ENCODE data around the gene SMOC2.

The SMOC2 gene

GRCh38 chr6:168410554-168411011, 30.4 kb upstream of the SMOC2 start:
- Mint-ChIP-seq H3K9me3 (no peaks in the 10 kb centered on the region), H3K27ac (ENCODE audit: low read depth) (no peak overlapping the region), H3K36me3 (ENCODE audit: insufficient read depth) (peaks cover 2% of the 10 kb centered on the region), H3K4me1 (no peaks in the 10 kb centered on the region), H3K27me3 (peaks cover 10% of the 10 kb centered on the region), H3K4me3 (no peak overlapping the region)
- ATAC-seq (replicated peaks; ENCODE audit: extremely low read depth, poor library complexity, severe bottlenecking) (no peak), DNase-seq (ENCODE audit: low spot score in 2 of 2) (no peak)

DNA sequence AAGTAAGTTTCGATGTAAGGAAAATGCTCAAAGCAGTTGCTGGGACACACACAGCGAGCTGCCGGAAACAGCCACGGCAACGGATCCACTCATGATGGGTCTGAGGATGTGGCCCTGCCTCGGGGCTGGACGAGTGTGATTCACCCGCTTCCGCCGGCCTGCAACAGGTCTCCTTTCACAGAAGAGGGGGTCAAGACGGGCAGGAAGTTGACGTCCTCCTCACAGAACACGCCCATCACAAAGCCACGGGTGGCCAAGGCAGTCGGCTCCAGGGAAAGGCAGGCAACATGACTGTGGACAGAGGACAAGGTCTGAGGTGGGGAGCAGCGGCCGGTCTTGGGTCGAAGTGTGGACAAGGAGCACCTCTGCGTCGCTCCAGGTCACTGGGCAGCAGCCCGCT, 29.9 kb upstream of the SMOC2 start:
- H3K4me1 Mint-ChIP-seq = no peaks in the 10 kb centered on the region
- H3K4me3 Mint-ChIP-seq = no peak overlapping the region
- H3K27ac Mint-ChIP-seq (ENCODE audit: low read depth) = no peak overlapping the region
- peaks cover 10% of the 10 kb centered on the region for H3K27me3 Mint-ChIP-seq
- ATAC-seq (replicated peaks; ENCODE audit: extremely low read depth, poor library complexity, severe bottlenecking) (no peak), DNase-seq (ENCODE audit: low spot score in 2 of 2) (no peak)
- H3K9me3 Mint-ChIP-seq = no peaks in the 10 kb centered on the region
- H3K36me3 Mint-ChIP-seq (ENCODE audit: insufficient read depth) = peaks cover 2% of the 10 kb centered on the region

GRCh38 chr6:168411793-168412192, 29.2 kb upstream of the SMOC2 start:
- Mint-ChIP-seq H3K27me3 (peaks cover 10% of the 10 kb centered on the region), H3K9me3 (no peaks in the 10 kb centered on the region), H3K4me1 (no peaks in the 10 kb centered on the region), H3K36me3 (ENCODE audit: insufficient read depth) (peaks cover 2% of the 10 kb centered on the region), H3K4me3 (no peak overlapping the region), H3K27ac (ENCODE audit: low read depth) (no peak overlapping the region)
- no peak for ATAC-seq (replicated peaks; ENCODE audit: extremely low read depth, poor library complexity, severe bottlenecking)
- DNase-seq (ENCODE audit: low spot score in 2 of 2) = no peak

- Mint-ChIP-seq H3K4me1 (no peaks in the 10 kb centered on the region), H3K27me3 (peaks cover 10% of the 10 kb centered on the region), H3K27ac (ENCODE audit: low read depth) (no peak overlapping the region), H3K36me3 (ENCODE audit: insufficient read depth) (peaks cover 2% of the 10 kb centered on the region), H3K9me3 (no peaks in the 10 kb centered on the region), H3K4me3 (no peak overlapping the region)
- DNase-seq (ENCODE audit: low spot score in 2 of 2) (no peak), ATAC-seq (replicated peaks; ENCODE audit: extremely low read depth, poor library complexity, severe bottlenecking) (no peak)
Observed at GRCh38 chr6:168412456-168412855, 28.5 kb upstream of the SMOC2 start.

GRCh38 chr6:168413018-168413720, 27.8 kb upstream of the SMOC2 start:
- no peaks in the 10 kb centered on the region for H3K9me3 Mint-ChIP-seq
- H3K36me3 Mint-ChIP-seq (ENCODE audit: insufficient read depth) = peaks cover 2% of the 10 kb centered on the region
- ATAC-seq (replicated peaks; ENCODE audit: extremely low read depth, poor library complexity, severe bottlenecking) (no peak), DNase-seq (ENCODE audit: low spot score in 2 of 2) (no peak)
- H3K27ac Mint-ChIP-seq (ENCODE audit: low read depth) = no peak overlapping the region
- H3K27me3 Mint-ChIP-seq = peaks cover 3% of the 10 kb centered on the region
- no peak overlapping the region for H3K4me3 Mint-ChIP-seq
- no peaks in the 10 kb centered on the region for H3K4me1 Mint-ChIP-seq

- DNase-seq (ENCODE audit: low spot score in 2 of 2) (no peak), ATAC-seq (replicated peaks; ENCODE audit: extremely low read depth, poor library complexity, severe bottlenecking) (no peak)
- Mint-ChIP-seq H3K4me3 (no peak overlapping the region), H3K27me3 (no peaks in the 10 kb centered on the region), H3K9me3 (no peaks in the 10 kb centered on the region), H3K4me1 (no peaks in the 10 kb centered on the region), H3K27ac (ENCODE audit: low read depth) (no peak overlapping the region), H3K36me3 (ENCODE audit: insufficient read depth) (peaks cover 2% of the 10 kb centered on the region)
Observed at GRCh38 chr6:168413856-168414255, 27.1 kb upstream of the SMOC2 start.

DNA sequence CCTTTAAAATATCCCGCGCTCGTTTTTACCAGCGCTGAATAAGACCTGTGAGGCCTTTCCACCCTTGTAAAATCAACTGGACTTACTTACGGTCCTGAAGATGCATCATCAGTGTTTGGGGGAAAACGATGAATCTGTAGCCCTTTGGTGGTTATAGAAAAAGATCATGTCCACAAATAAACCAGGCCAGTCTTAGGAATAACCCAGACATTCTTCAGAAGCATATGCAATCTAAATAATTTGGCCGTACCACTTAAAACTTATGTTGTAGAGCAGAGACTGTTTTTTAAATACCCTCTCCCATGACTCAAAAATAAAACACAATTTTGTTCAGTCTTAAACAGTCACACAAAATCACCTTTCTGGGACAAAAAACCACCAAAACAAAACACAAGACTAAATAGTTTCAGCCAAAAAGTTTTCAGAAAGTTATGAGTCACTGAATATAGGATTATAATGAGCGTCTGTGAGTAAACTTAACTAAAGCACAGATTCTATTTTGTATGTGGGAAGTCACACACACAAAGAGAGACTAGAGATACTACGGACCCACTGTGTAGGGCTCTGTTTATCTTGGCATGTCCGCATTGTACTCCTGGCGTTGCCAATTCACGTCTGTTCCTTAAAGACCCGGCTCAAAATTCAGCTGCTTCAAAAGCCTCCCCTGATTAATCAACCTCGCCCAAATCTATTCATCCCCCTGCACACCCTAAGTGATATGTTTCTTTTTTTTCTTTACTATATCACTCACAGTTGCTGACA, 26.5 kb upstream of the SMOC2 start:
- Mint-ChIP-seq H3K4me1 (no peaks in the 10 kb centered on the region), H3K27me3 (no peaks in the 10 kb centered on the region), H3K4me3 (no peak overlapping the region), H3K27ac (ENCODE audit: low read depth) (no peak overlapping the region), H3K36me3 (ENCODE audit: insufficient read depth) (peaks cover 2% of the 10 kb centered on the region), H3K9me3 (no peaks in the 10 kb centered on the region)
- no peak for DNase-seq (ENCODE audit: low spot score in 2 of 2)
- ATAC-seq (replicated peaks; ENCODE audit: extremely low read depth, poor library complexity, severe bottlenecking) = no peak

DNA sequence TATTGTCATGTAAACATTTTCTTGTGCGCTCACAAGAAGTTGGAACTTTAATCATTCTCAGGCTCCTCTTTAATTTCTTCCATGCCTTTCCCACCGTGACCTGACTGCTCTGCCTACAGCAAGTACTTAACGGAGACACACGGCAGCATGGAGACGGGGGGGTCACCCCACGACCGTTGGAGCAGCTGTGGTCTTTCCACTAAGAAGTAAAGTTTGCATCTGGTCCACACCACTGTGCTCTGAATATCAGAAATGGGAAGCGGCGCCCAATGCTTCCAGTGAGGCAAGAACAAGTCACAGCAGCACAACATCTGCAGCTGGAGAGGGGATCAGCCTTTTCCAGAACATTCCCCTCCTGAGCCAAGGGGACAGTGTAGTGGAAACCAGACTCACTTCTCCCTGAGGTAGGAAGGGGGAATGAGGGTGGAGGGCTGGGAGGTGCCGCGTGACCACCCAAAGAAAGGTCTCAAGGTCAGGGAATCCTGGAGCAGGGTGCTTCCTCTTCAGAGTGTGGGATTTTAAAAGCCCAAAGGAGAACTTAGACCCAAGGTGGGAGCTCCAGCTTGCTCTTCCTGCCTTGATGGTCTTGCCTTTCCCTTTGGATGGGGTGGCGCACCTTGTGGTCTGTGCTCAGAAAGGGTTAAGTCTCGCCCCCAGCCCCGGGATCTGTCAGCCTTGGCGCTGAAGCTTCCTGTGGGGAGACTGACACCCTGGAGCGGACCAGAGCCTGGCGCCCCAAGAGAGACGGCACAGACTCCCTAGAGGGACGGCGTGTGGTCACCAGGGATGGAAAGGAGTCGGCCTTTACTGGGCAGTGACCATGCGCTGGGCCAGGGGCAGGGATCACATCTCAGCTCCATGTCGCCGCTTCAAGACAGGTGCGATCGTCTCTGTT, 25.6 kb upstream of the SMOC2 start:
- no peak for DNase-seq (ENCODE audit: low spot score in 2 of 2)
- Mint-ChIP-seq H3K4me3 (no peak overlapping the region), H3K36me3 (ENCODE audit: insufficient read depth) (peaks cover 2% of the 10 kb centered on the region), H3K27ac (ENCODE audit: low read depth) (no peak overlapping the region), H3K9me3 (no peaks in the 10 kb centered on the region), H3K27me3 (no peaks in the 10 kb centered on the region), H3K4me1 (no peaks in the 10 kb centered on the region)
- no peak for ATAC-seq (replicated peaks; ENCODE audit: extremely low read depth, poor library complexity, severe bottlenecking)

DNA sequence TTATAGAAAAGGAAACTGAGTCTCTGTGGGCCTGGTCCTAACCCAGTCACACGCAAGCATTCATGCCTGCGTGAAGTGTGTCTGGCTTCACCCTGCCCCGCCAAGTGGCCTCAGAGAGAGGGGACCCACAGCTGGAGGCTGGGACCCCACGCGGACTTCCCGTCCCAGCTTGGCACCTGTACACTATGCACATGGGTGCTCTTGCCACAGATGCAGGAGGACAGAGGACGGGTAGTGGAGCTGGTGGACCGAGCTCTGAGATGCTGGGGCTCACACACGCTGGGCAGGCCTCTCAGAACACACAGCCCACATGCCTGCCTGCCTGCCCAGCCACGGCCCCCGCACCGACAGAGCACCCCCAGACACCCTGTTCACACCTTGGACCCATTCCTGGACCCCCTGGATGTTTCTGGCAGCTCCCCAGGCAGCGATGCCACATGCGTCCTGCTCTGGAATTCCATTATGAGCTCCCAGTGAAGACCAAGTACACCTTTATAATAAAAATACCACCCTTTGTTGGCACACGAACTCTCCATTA, 24.9 kb upstream of the SMOC2 start:
- Mint-ChIP-seq H3K9me3 (no peaks in the 10 kb centered on the region), H3K36me3 (ENCODE audit: insufficient read depth) (peaks cover 2% of the 10 kb centered on the region), H3K27ac (ENCODE audit: low read depth) (no peak overlapping the region), H3K4me3 (no peak overlapping the region), H3K4me1 (no peaks in the 10 kb centered on the region), H3K27me3 (no peaks in the 10 kb centered on the region)
- DNase-seq (ENCODE audit: low spot score in 2 of 2) (no peak), ATAC-seq (replicated peaks; ENCODE audit: extremely low read depth, poor library complexity, severe bottlenecking) (no peak)

DNA sequence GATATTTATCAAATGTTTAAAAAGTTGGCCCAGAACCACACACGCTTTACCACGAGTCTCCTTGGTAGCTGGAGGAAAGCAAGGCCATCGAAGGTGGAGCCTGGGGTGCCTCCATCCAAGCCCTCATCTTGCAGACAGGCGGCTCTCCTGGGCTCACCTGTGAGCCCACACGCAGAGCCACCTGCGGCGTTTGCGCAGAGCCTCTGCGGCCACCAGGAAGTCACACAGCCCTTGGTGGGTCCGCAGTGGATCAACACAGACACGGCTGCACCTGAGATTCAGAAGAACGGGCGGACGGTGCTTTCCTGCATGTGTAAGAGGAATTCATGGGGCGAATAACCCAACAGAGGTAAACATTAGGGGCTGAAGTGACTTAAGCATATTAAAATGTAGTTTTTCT, 24.5 kb upstream of the SMOC2 start:
- H3K9me3 Mint-ChIP-seq = no peaks in the 10 kb centered on the region
- no peak overlapping the region for H3K27ac Mint-ChIP-seq (ENCODE audit: low read depth)
- no peaks in the 10 kb centered on the region for H3K27me3 Mint-ChIP-seq
- DNase-seq (ENCODE audit: low spot score in 2 of 2) = no peak
- no peak for ATAC-seq (replicated peaks; ENCODE audit: extremely low read depth, poor library complexity, severe bottlenecking)
- H3K4me3 Mint-ChIP-seq = no peak overlapping the region
- peaks cover 2% of the 10 kb centered on the region for H3K36me3 Mint-ChIP-seq (ENCODE audit: insufficient read depth)
- H3K4me1 Mint-ChIP-seq = no peaks in the 10 kb centered on the region

DNA sequence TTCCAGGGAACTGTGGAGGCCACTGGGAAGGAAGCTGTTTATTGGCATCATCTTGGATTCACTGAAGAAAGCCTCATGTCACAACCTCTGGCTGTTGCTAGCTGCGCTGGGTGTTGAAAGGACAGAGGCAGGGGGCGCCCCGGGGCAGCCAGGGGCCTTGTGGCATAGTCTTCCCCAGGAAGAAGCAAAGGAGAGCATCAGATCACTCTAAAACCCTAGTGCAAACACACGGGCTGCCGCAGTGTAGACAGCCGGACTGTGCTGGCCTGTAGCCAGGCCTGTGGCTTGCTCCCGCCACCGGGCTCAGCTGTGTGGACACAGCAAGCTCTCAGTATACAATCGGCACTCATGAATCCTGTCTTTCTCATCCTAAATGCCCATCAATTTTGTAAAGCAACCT, 23.8 kb upstream of the SMOC2 start:
- ATAC-seq (replicated peaks; ENCODE audit: extremely low read depth, poor library complexity, severe bottlenecking) = no peak
- H3K27me3 Mint-ChIP-seq = no peaks in the 10 kb centered on the region
- no peak overlapping the region for H3K27ac Mint-ChIP-seq (ENCODE audit: low read depth)
- H3K9me3 Mint-ChIP-seq = no peaks in the 10 kb centered on the region
- no peak overlapping the region for H3K4me3 Mint-ChIP-seq
- DNase-seq (ENCODE audit: low spot score in 2 of 2) = no peak
- peaks cover 2% of the 10 kb centered on the region for H3K36me3 Mint-ChIP-seq (ENCODE audit: insufficient read depth)
- no peaks in the 10 kb centered on the region for H3K4me1 Mint-ChIP-seq

DNA sequence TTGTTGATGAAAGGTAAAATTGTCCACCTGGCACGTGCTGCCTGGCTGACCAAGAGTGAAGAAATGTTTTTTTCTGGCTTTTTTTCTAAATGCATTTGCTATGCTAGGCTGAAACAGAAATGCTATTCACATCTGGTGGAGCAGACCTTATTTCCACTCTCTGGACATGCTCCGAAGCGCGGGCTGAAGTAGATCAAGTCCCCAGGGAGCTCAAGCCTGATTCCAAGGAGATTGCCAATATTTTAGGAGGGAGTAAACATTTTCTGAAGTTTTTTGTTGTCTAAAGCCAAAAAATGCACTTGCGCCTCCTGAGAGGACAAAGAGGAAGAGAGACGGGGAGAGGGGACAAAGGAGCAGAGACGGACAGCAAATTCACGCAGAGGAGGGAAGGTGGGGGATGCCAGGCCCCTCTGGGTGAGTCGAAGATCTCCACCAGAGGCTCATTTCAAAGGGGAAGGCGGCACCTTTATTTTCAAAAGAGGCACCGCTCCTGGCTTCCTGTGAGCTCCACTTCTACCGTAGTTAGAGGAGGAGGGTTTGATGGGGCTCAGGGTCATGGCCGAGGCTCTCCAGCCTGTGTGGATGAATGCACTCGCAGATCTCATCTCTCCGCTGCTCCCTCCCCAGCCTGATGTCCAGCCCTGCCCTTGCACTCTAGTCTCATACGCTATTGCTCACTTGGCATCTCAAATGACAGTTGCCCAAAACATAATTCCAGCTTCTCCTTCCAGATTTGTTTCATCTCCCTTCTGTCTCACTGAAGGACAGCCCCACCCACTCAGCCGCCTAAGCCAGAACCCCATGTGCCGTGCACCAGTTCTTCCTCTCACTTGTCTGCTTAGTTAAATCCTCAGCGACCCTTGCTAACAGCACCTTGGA, 23.1 kb upstream of the SMOC2 start:
- no peaks in the 10 kb centered on the region for H3K9me3 Mint-ChIP-seq

More for the DNA sequence above, 23.1 kb upstream of the SMOC2 start:
- DNase-seq (ENCODE audit: low spot score in 2 of 2) = no peak
- no peaks in the 10 kb centered on the region for H3K4me1 Mint-ChIP-seq
- no peaks in the 10 kb centered on the region for H3K36me3 Mint-ChIP-seq (ENCODE audit: insufficient read depth)
- no peak for ATAC-seq (replicated peaks; ENCODE audit: extremely low read depth, poor library complexity, severe bottlenecking)
- no peaks in the 10 kb centered on the region for H3K27me3 Mint-ChIP-seq
- no peak overlapping the region for H3K27ac Mint-ChIP-seq (ENCODE audit: low read depth)
- no peak overlapping the region for H3K4me3 Mint-ChIP-seq

Measured in central memory CD8-positive, alpha-beta T cell (primary cell).